ENCODE results near the gene RASEF. TPM values are rescaled to one million over a fixed set of nuclear protein-coding genes. Genes with fewer than 3 reads are reported as not detected.

The RASEF gene
- total and polyA plus RNA-seq, 2 of the 4 experiments (the other 2 are of a cell fraction), result under 0.01 to 0.05 TPM

DNA sequence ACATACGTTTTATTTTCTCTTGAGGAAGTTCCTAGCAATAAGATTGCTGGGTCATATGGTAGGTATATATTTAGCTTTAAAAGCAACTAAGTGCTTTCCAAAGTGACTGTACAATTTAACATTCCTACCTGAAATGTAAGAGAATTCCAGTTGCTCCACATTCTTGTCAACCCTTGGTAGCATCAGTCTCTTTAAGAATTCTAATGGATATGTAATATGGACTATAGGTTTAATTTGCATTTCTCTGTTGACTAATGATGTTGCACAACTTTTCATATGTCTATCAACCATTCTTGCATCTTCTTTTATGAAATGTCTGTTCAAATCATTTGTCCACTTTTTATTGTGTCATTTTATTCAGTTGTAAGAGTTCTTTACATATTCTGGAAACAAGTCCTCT, 6.7 kb upstream of the RASEF start:
- H3K4me1 ChIP-seq (ENCODE audit: control insufficient read depth, insufficient read depth, low read length), result no peaks in the 10 kb centered on the region
- no peak overlapping the region for H3K4me2 ChIP-seq (ENCODE audit: low read depth, low read length)
- no peaks in the 10 kb centered on the region for H3K9me3 ChIP-seq (ENCODE audit: control insufficient read depth, insufficient read depth, low read length)
- no peak overlapping the region for H3K56ac ChIP-seq (ENCODE audit: extremely low read depth, insufficient read depth, low read length)
- no peak overlapping the region for H3K4me3 ChIP-seq (ENCODE audit: insufficient read depth, low read depth, low read length)
- no peaks in the 10 kb centered on the region for H3K9me1 ChIP-seq (ENCODE audit: insufficient read depth, low read length)
- dilution Hi-C loops (cut with HindIII; ENCODE audit: low sequenced_read_pairs, unreplicated experiment), result no loop called here
- no peak for ATAC-seq (ENCODE audit: low read depth)
- no peak overlapping the region for H2BK5ac ChIP-seq (ENCODE audit: low read depth, low read length, poor library complexity, severe bottlenecking)
- H4K8ac ChIP-seq (ENCODE audit: low read depth in 2 of 2, low read length in 2 of 2), result no peak overlapping the region
- no peak overlapping the region for H4K5ac ChIP-seq (ENCODE audit: low read depth, low read length)
- no peak for DNase-seq
- H3K23ac ChIP-seq (ENCODE audit: low read depth, low read length), result no peak overlapping the region
- H3K14ac ChIP-seq (replicated peaks; ENCODE audit: low read depth, low read length), result no peak overlapping the region
- H2AFZ ChIP-seq (replicated peaks; ENCODE audit: low read length, poor library complexity), result no peak overlapping the region
- H4K91ac ChIP-seq (ENCODE audit: insufficient read depth, low read depth, low read length), result no peak overlapping the region
- POLR2A ChIA-PET (ENCODE audit: unreplicated experiment), result no interaction called here
- no peak overlapping the region for H2AK5ac ChIP-seq (ENCODE audit: low read depth, low read length)
- H3K4ac ChIP-seq (ENCODE audit: low read depth, low read length), result no peak overlapping the region
- H2BK20ac ChIP-seq (ENCODE audit: low read depth, low read length), result no peak overlapping the region
- no peaks in the 10 kb centered on the region for H3K79me1 ChIP-seq (ENCODE audit: low read depth in 1 of 2, low read length in 2 of 2)
- intact Hi-C loops (cut with micrococcal nuclease), result no loop called here
- no CpG with 5 or more reads among the region's 1 CpG for WGBS, 2 experiments (ENCODE audit: extremely low coverage in 2 of 2, insufficient read length in 1 of 2)
- H2AK9ac ChIP-seq (replicated peaks; ENCODE audit: low read depth, low read length, poor library complexity), result no peak overlapping the region
- H3K36me3 ChIP-seq (ENCODE audit: control insufficient read depth, insufficient read depth, low read length), result no peaks in the 10 kb centered on the region
- H3K18ac ChIP-seq (ENCODE audit: low read depth, low read length), result no peak overlapping the region
- H2BK120ac ChIP-seq (ENCODE audit: low read depth, low read length), result no peak overlapping the region
- H4K20me1 ChIP-seq (ENCODE audit: insufficient read depth, low read length), result no peaks in the 10 kb centered on the region
- no peak overlapping the region for H3K9ac ChIP-seq (ENCODE audit: low read depth, low read length)
- no peak overlapping the region for H2BK15ac ChIP-seq (ENCODE audit: low read depth, low read length)
- peaks cover 2% of the 10 kb centered on the region; the same call in 1 of the 2 replicates for H3K27me3 ChIP-seq (ENCODE audit: control insufficient read depth, insufficient read depth, low read length)
- CTCF ChIA-PET, result no interaction called here
- no peak overlapping the region for H3K27ac ChIP-seq (ENCODE audit: insufficient read depth, low read length)
- TF ChIP-seq, protein P1, sequence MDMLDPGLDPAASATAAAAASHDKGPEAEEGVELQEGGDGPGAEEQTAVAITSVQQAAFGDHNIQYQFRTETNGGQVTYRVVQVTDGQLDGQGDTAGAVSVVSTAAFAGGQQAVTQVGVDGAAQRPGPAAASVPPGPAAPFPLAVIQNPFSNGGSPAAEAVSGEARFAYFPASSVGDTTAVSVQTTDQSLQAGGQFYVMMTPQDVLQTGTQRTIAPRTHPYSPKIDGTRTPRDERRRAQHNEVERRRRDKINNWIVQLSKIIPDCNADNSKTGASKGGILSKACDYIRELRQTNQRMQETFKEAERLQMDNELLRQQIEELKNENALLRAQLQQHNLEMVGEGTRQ (IDR thresholded peaks at IDR 0.05; ENCODE audit: low read depth, low read length), result no peak
- no peak for TF ChIP-seq MAZ (IDR thresholded peaks at IDR 0.05; ENCODE audit: borderline replicate concordance, low read depth, low read length)
- TF ChIP-seq MAFK (IDR thresholded peaks at IDR 0.05; ENCODE audit: low read depth, low read length), result no peak
- peak; percentile 53 for TF ChIP-seq CEBPB (IDR thresholded peaks at IDR 0.05; ENCODE audit: low read depth, low read length)
- TF ChIP-seq SMC3 (IDR thresholded peaks at IDR 0.05; ENCODE audit: low read depth, low read length), result no peak
- TF ChIP-seq MXI1 (IDR thresholded peaks at IDR 0.05; ENCODE audit: borderline replicate concordance, low read depth, low read length), result no peak
- TF ChIP-seq NFE2L2 (IDR thresholded peaks at IDR 0.05; ENCODE audit: low read depth, low read length), result no peak
- in situ Hi-C loops (cut with MboI; ENCODE audit: low sequenced_read_pairs), result no loop called here
- no TSS peak for BruUV-seq (replicated peaks)
